AG04449 (cell line): ENCODE measurements around the gene MLXIP.

Experiments used
- CTCF ChIA-PET: fragments of 350-600 bp; formaldehyde crosslinking; extraction: SDS; loops from one replicate; lab custom pipeline; 2021; ENCODE audit warnings: antibody characterized with exemption; lab: Yijun Ruan, JAX
- POLR2A ChIA-PET: fragments of 400-600, 350-600 bp; formaldehyde crosslinking; extraction: SDS; loops from one replicate; lab custom pipeline; 2020; ENCODE audit warnings: antibody characterized with exemption, inconsistent platforms; lab: Yijun Ruan, JAX
- DNase-seq: peaks from one replicate; pipeline ENCODE4 v3.0.0-alpha.2; 2010; ENCODE audit warnings: low read depth, low spot score
- H3K4me3 ChIP-seq: 2 replicates; pipeline ENCODE4 v1.5.1; 2011; ENCODE audit warnings: low read depth, mild to moderate bottlenecking, control low read depth, low read length
- CTCF ChIP-seq: IDR thresholded peaks from one replicate; pipeline ENCODE4 v1.5.1; 2011; ENCODE audit warnings: mild to moderate bottlenecking, moderate library complexity, low read length, control low read depth, inconsistent platforms; ENCODE audit not compliant: insufficient read depth; ENCODE audit errors: missing control alignments

MLXIP gene

GRCh38 chr12:122185494-122186082 lies 107.0 kb downstream of the MLXIP start:
- no peak for DNase-seq
- CTCF ChIA-PET, result interaction anchor here (0.7 kb wide), 1 partner anchor 10 kb away, joined by 3 read pairs; no protein-coding TSS in a partner anchor
- no peak overlapping the region for H3K4me3 ChIP-seq
- no peak for TF ChIP-seq CTCF
- POLR2A ChIA-PET, result no interaction called here

- H3K4me3 ChIP-seq, result no peak overlapping the region
- no peak for DNase-seq
- POLR2A ChIA-PET, result no interaction called here
- CTCF ChIA-PET, result interaction anchor here (1.4 kb wide), 1 partner anchor 64 kb away, joined by 6 read pairs; no protein-coding TSS in a partner anchor
- TF ChIP-seq CTCF, result no peak
Observed at GRCh38 chr12:122187466-122187865, 108.9 kb downstream of the MLXIP start.

- ChIA-PET POLR2A (no interaction called here), CTCF (interaction anchor here (1.0 to 5.9 kb wide), 13 partner anchors 9 to 138 kb away, joined by 3 to 43 read pairs (median 4); no protein-coding TSS in a partner anchor)
- TF ChIP-seq CTCF, result no peak
- no peak overlapping the region for H3K4me3 ChIP-seq
- no peak for DNase-seq
Observed at GRCh38 chr12:122189626-122190475, 111.3 kb downstream of the MLXIP start.

GRCh38 chr12:122190842-122191668 lies 112.5 kb downstream of the MLXIP start:
- DNase-seq, result no peak
- no peak overlapping the region for H3K4me3 ChIP-seq
- TF ChIP-seq CTCF, result peak; percentile 80
- POLR2A ChIA-PET, result no interaction called here
- CTCF ChIA-PET, result interaction anchor here (0.6 to 5.9 kb wide), 22 partner anchors 8 to 199 kb away, joined by 3 to 43 read pairs (median 4); partner anchors contain the start of gene LRRC43

GRCh38 chr12:122192441-122192840 lies 113.9 kb downstream of the MLXIP start:
- no peak for DNase-seq
- POLR2A ChIA-PET, result no interaction called here
- no peak for TF ChIP-seq CTCF
- CTCF ChIA-PET, result interaction anchor here (0.9 to 5.9 kb wide), 11 partner anchors 10 to 163 kb away, joined by 3 to 43 read pairs (median 4); partner anchors contain the start of gene LRRC43
- H3K4me3 ChIP-seq, result no peak overlapping the region
